Measurements from ENCODE around the gene ATP5ME.

Gene ATP5ME

DNA sequence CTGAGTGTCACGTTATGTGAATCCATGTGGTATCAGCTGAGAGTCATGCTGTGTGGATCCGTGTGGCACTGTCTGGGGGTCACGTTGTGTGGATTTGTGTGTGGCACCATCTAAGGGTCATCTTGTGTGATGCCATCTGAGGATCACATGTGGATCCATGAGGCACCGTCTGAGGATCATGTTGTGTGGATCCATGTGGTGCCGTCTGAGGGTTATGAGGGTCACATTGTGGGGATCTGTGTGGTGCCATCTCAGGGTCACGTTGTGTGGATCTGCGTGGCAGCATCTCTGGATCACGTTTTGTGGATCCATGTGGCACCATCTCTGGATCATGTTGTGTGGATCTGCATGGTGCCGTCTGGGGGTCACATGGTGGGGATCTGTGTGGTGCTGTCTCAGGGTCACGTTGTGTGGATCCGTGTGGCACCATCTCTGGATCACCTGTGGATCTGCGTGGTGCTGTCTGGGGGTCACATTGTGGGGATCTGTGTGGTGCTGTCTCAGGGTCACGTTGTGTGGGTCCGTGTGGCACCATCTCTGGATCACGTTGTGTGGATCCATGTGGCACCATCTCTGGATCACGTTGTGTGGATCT, 41.8 kb downstream of the ATP5ME start:
- FAIRE-seq, result no peak

GRCh38 chr4:630656-631055, 43.4 kb downstream of the ATP5ME start:
- no peak for FAIRE-seq

GRCh38 chr4:629915-630641, 44.0 kb downstream of the ATP5ME start:
- no peak for FAIRE-seq

DNA sequence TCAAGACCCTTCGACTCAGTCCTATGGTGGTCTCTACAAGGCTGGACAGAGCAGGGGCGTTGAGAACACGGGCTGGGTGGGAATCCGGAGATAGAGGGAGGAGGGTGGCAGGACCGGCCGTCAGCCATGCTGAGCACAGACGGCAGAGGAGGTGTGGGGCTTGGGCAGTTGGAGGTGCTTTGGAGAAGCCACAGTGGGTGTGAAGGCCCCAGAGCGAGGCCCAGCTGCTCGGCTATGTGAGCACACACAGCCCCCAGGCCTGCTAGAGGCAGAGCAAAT, 44.5 kb downstream of the ATP5ME start:
- FAIRE-seq, result no peak

DNA sequence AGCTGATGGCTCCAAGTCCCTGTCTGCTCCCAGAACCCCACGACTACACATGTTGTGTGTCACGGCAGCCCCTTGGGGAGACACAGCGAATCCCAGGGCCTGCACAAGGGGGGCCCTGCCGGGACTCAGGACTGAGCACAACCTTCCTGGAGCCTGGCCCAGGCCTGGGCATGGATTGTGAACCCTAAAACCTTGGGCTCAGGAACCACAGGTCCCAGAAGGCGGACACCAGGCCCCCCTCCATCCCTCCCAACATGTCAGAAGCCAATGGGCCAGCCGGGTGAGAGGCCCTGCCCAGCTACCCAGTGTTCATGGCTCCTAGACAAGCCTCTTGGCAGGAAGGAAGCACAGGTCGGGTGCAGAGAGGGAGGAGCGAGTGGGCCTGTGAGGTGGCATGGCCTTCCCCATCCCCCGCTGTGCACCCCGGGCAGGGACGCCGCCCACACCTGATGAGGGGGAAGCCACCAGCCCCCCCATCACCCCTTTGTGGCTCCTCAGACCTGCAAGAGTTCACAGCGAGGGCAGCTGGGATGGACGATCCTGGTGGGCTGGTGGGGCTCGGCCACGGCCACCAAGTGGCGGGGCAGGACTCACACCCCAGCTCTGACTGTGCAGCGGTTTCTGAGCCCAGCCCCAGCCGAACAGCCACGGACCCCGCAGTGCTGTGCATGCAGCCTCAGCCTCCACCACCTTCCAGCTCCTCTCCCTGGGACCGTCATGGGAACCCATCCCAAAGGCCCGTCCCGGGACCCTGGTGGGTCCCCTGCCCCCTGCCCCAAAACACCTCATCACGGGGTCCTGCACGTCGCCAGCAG, 45.0 kb downstream of the ATP5ME start:
- FAIRE-seq, result no peak

- no peak for FAIRE-seq
Measured at GRCh38 chr4:628311-628741, 45.8 kb downstream of the ATP5ME start.

DNA sequence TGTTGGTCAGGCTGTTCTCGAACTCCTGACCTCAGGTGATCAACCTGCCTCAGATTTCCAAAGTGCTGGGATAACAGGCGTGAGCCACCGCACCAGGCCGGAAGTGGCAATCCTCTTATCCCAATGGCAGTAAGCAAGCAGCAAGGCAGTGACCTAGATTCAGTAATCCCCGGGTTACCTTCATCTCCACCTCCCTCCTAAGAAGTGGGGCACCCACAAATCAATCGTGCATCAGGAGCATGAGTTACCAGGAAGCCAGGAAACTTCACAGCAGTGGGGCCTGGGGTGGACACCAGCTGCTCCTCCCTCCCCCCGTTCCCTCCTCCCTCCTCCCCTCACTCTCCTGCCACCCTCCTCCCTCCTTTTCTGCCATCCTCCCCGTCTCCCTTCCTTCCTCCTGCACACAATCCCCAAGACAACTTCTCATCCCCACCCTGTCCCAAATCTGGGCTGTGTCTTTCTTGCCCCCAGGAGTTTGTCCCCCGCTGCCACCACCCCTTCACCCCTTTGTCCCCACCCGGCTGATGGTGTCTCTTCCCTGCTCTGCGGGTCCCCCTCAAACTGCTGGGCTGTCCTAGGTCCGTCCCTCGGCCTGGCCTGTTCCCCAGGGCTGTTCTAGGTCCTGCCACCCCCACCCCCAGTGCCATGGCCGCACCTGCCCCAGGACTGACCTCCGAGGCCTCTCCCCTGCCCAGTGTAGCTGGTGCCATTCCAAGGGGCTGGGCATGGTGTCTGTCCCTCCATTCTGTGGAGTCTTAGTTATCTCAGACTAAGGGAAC, 46.5 kb downstream of the ATP5ME start:
- no peak for FAIRE-seq

DNA sequence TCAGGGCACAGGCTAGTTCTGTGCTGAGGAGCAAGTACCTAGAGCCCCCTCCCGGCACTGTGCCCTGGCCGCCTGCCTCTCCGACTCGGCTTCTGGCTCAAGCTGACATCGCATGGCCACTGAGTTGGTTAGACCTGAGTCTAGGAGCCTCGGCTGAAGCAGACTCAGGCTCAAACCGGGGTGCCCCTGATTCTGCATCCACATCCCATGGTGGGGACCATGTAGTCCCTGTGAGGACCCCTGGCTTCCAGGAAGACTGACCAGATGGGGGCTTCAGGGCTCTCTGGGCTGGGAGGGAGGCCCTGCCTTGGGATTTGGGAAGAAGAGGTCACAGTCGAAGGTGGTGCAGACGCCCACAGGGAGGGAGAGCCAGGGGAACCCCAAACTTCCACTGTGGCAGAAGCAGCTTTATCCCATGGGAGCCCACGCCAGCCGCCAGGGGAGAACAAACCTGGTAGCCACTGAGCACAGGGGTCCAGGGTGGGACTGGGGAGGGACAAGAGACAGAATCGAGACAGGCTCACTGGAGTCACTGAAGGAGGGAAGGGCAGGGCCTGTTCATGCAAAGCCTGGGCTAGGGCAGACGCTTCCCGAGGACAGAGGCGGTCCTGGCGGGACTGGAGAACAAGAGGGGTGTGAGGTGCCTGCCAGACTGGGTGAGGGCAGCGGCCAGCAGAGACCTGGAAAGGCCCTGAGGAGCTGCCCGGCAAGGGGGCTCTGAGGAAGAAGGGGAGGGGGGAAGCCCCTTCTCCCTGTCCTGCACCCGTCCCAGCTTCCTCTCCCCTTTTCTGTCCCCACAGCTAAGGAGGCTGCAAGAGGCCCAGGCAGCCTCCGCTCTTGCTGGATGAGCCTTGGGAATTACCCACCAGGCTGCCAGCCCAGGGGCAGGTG, 47.6 kb downstream of the ATP5ME start:
- FAIRE-seq, result no peak

- FAIRE-seq, result no peak
Measured at GRCh38 chr4:625631-626161, 48.4 kb downstream of the ATP5ME start.

DNA sequence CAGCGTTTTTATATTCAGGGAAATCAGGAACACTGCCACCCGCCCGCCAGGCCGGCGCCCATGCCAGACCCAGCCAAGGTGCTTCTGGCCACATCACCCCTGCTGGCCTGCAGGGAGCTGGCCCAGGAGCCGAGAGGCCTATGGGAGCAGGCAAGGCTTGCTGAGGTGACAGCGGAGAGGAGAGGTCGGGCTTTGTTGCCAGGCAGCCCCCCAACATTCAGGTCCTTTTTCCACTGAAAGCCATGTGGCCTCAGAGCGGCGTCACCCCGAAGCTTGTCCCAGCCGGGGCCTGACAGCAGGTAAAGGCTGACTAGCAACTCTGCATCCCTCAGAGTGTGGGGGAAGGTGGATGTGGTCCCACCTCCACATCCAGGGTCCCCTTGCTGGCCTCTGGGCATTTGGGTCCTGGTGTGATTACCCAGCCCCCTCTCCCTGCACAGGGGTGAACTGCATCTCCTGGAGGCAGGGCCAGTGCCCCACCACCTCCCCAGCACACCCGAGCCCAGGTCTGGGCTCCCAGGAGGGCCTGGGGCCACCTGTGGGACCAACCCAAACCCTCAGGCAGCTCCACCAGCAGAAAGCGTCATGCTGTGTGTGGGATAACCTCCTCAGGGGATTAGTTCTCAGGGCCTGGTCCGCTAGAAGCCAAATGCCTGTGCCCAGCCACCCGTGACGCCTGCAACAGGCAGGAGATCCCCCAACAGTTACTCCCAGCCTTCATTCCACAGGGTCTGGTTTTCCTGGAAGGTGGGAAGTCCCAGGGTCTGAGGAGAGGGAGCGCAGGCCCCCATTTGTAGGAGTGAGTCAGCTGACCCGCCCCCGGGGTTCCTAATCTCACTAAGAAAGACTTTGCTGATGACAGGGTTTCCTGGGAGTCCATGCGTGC, 49.1 kb downstream of the ATP5ME start, which contains the start of gene PDE6B:
Gene PDE6B, plus strand, starts transcription at position 869 of the 886 bp plus-strand sequence. CDS start 54 bp downstream, outside the sequence.
- no peak for FAIRE-seq

DNA sequence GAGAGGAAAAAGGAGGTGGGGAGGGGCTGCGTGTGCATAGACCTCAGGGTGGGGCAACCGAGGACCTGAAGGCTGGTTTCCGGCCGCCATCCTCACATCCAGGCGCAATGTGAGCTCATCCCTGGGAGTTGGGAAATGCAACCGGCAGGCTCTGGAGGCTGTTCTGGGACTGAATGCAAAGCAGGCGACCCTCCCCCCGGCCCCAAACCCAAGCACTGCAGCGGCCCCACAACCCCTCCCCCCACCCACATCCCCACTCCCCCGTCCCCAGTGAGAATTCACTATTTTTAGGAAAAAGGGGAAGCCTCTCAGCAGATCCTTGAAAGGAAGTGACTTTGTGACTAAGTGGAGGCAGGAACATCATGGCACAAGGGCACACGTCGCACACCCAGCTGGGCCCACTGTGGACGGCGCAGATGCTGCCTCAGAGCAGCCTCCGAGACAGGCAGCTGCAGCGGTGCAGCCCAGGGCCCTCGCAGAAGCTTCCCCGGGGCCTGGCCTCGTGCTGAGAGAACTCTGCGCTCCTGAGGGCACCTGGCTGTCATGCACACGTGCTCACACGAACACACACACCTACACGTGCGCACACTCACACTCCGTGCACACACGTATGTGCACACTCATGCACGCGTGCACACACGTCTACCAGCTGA, 50.0 kb downstream of the ATP5ME start:
- FAIRE-seq, result no peak

DNA sequence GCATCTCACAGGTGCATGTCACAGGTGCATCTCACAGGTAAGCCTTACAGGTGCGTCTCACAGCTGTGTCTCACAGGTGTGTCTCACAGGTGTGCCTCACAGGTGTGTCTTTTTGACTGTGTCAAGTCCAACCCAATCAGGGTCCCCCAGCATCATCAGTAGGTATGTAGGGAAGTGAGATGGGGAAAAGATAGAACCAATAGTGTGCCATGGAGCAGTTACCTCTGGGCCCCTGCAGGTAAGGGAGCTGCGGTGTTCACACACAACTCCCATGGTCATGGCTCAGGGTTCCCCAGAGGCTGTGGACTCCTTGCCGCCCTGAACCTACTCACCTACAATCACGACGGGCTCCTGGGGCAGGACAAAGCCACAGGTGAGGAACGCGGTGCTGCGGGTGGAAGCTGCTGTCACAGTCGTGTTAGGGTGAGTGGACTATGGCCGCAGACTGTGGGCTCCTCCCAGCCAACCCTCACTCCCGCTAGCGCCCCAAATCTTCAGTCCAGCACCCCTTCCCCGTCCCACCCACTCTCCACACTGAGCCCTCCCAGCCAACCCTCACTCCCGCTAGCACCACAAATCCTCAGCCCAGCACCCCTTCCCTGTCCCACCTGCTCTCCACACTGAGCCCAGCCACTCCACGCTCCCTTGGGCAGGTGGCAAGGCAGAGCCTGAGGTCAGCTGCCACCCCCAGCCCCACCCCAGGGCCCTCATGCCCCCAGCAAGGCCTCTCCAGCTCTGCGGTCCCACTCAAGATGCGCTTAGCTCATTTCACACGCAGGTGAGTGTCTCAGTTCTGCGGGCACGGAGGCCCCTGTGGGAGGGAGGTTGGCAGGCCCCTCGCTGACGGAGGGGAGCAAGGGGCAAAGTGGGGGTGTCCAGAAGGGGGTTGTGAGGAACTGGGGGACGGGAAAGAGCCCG, 50.8 kb downstream of the ATP5ME start:
- no peak for FAIRE-seq

Data from islet of Langerhans (tissue), 1 donor.